DMS79 treated with DMSO at 0.1 percent for 48 hours (cell line): Measurements from ENCODE around the gene KLHL17.
A peak's percentile ranks its signal among the peaks of the same experiment; 100 is the strongest.
"Not testable (repeated sequence)": the region's sequence is repeated elsewhere in the genome, so short reads cannot be mapped to it uniquely, and the experiment has no call there.

Experiments
- DNase-seq: peaks from one replicate; lab custom pipeline; 2025; lab: John Stamatoyannopoulos, UW

Gene KLHL17

GRCh38 chr1:937521-937920 is 22.9 kb upstream of the KLHL17 start:
- DNase-seq: no peak

GRCh38 chr1:938088-938683 is 22.2 kb upstream of the KLHL17 start:
- DNase-seq: no peak

GRCh38 chr1:938711-939489 is 21.5 kb upstream of the KLHL17 start:
- DNase-seq: no peak

GRCh38 chr1:939511-940106 is 20.8 kb upstream of the KLHL17 start:
- DNase-seq: no peak

- DNase-seq: peak; percentile 42
These were observed 20.0 kb upstream of the KLHL17 start for GRCh38 chr1:940107-941014.

GRCh38 chr1:941015-941587 is 19.3 kb upstream of the KLHL17 start:
- DNase-seq: no peak

- DNase-seq: peak; percentile 61
These were observed 18.6 kb upstream of the KLHL17 start for GRCh38 chr1:941588-942383.

- DNase-seq: no peak
These were observed 18.0 kb upstream of the KLHL17 start for GRCh38 chr1:942411-942821.

- DNase-seq: no peak
These were observed 17.4 kb upstream of the KLHL17 start for GRCh38 chr1:942864-943533.

GRCh38 chr1:943545-944340 is 16.6 kb upstream of the KLHL17 start:
- DNase-seq: no peak

- no peak for DNase-seq
These were observed 15.8 kb upstream of the KLHL17 start for GRCh38 chr1:944341-945325.

- DNase-seq: no peak
These were observed 14.5 kb upstream of the KLHL17 start for GRCh38 chr1:945688-946556.

GRCh38 chr1:946811-947210 is 13.6 kb upstream of the KLHL17 start:
- not testable (repeated sequence) for DNase-seq

- DNase-seq: no peak
These were observed 12.4 kb upstream of the KLHL17 start for GRCh38 chr1:947958-948357.

- DNase-seq: no peak
These were observed 10.1 kb upstream of the KLHL17 start for GRCh38 chr1:950268-950667.

- DNase-seq: no peak
These were observed 9.5 kb upstream of the KLHL17 start for GRCh38 chr1:950881-951280.

- no peak for DNase-seq
These were observed 9.0 kb upstream of the KLHL17 start for GRCh38 chr1:951364-951763.
